GM10266 (cell line): ENCODE data around the gene CFAP46.
"Not testable (repeated sequence)": the region's sequence is repeated elsewhere in the genome, so short reads cannot be mapped to it uniquely, and the experiment has no call there.

Experiments
- DNase-seq: peaks from one replicate; pipeline ENCODE4 v3.0.0; 2012; ENCODE audit errors: extremely low spot score
- TF ChIP-seq, protein P1 (sequence below): IDR thresholded peaks from 2 replicates; pipeline ENCODE4 v1.5.1; 2012; ENCODE audit warnings: mild to moderate bottlenecking, low read depth; ENCODE audit not compliant: control insufficient read depth, insufficient read depth; ENCODE audit errors: missing control alignments

The CFAP46 gene

DNA sequence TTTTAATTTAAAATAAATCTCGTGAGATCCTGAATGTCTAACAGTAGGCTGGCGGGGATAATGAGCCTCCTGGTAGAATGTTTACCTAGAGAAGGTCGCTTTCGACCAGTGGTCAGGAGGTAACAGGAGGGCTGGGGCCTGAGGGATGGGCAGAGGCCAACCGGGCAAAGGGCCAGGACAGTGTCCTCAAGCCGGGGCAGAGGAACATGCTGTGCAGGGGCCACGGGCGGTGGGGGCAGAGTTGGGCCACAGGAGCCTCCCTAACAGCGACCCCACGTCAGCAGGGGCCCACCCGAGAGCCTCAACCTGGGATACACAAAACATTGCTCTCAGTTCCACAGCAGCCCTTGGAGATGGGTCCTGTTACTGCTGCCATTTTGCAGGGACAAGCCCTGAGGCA lies 14.5 kb downstream of the CFAP46 start:
- TF ChIP-seq, protein P1, sequence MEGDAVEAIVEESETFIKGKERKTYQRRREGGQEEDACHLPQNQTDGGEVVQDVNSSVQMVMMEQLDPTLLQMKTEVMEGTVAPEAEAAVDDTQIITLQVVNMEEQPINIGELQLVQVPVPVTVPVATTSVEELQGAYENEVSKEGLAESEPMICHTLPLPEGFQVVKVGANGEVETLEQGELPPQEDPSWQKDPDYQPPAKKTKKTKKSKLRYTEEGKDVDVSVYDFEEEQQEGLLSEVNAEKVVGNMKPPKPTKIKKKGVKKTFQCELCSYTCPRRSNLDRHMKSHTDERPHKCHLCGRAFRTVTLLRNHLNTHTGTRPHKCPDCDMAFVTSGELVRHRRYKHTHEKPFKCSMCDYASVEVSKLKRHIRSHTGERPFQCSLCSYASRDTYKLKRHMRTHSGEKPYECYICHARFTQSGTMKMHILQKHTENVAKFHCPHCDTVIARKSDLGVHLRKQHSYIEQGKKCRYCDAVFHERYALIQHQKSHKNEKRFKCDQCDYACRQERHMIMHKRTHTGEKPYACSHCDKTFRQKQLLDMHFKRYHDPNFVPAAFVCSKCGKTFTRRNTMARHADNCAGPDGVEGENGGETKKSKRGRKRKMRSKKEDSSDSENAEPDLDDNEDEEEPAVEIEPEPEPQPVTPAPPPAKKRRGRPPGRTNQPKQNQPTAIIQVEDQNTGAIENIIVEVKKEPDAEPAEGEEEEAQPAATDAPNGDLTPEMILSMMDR = no peak

DNA sequence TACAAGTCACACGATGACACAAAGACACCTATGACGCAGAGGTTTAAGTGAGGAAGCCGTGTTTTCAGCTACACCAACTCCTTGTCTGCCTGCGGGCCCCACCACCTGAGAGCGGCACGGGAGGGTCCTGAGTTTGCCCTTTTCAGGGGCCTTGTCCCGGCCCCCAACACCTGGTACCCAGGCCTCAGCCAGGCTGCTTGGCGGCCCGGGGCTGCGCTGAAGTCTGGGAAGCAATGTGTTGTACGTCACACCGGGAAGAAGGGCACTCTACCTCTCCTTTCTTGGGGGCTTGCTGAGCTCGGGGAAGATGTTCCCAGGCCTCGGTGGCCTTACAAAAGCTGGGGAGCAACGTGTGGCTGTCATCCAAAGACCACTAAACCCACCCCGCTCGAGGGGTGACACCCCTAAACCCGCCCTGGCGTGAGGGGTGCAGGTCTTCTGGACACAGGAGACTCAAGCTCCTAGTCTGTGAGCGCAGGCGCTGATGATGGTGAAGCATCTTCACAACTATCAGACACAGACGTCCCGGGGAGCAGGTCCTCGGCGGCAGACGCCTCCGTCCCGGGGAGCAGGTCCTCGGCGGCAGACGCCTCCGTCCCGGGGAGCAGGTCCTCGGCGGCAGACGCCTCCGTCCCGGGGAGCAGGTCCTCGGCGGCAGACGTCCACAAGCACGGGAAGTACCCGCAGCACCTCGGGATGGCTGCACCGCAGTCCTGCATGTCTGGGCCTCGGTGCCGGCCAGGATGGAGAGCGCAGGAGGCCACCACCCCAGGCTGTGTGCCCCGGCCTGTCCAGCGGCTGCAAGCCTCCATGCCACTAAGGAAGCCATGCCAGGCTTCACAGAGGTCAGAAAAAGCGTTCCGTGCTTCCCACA lies 15.4 kb downstream of the CFAP46 start:
- TF ChIP-seq, protein P1 = no peak

More for the DNA sequence above, 14.5 kb downstream of the CFAP46 start:
- no peak for DNase-seq

DNA sequence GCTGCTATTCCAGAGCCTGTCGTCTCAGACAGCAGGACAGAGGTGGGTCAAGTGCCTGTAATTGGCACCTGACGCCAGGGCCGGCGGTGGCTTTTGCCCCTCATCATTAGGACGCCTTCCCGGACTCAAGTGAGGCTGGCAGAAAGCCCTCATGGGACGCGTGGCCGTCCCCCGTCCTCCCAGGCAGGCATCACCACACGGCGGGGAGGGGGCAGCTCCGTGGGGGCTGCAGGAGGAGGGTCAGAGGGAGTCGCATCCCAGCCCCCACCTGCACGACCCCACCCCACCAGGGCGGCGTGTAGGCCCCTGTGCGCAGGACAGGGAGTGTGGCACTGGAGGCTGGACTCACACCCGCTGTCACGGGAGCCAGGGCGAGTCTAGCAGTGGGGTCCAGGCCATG lies 16.3 kb downstream of the CFAP46 start:
- TF ChIP-seq, protein P1 = no peak
- no peak for DNase-seq

More for the DNA sequence above, 15.4 kb downstream of the CFAP46 start:
- no peak for DNase-seq

DNA sequence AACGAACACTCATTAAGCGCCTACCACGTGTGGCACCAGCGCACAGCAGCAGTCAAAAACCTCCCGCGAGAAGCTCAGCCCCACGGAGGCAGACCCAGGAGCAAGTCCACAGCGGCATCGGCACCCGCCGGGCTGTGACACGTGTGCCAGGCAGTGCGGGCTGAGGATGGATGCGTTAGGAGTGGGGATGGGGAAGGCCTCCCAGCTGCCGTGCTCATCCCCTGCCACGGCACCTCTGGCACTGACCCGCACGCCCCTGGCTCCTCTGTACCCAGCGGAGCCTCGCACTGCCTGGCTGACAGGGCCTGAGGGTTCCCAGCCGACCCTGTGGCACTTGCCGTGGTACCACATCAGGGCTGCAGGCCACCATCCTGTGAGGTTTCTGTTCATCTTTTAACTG lies 16.8 kb downstream of the CFAP46 start:
- TF ChIP-seq, protein P1 = no peak
- no peak for DNase-seq

DNA sequence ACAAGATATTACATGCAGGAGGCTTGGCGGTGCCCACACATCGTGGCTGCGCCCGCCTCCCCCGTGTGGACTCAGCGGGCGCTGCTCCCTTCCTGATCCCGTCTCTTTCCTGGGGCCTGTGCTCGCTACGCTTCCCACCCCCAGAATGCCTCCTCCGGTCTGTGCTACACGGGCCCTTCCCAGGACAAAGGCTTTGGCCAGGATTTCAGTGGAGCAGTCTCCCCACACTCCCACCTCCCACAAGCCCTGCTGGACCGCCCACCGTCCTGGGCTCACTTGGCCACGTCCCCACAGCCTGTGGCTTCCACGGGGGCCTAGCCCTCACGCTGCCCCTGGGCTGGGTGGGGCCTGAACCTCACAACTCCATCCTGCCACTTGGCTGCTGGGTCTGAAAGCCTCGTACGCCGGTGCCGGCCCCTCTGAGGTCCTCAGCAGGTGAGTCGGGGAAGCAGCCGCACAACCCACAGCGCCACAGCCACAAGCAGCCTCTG lies 17.3 kb downstream of the CFAP46 start:
- TF ChIP-seq, protein P1 = no peak
- DNase-seq = no peak

DNA sequence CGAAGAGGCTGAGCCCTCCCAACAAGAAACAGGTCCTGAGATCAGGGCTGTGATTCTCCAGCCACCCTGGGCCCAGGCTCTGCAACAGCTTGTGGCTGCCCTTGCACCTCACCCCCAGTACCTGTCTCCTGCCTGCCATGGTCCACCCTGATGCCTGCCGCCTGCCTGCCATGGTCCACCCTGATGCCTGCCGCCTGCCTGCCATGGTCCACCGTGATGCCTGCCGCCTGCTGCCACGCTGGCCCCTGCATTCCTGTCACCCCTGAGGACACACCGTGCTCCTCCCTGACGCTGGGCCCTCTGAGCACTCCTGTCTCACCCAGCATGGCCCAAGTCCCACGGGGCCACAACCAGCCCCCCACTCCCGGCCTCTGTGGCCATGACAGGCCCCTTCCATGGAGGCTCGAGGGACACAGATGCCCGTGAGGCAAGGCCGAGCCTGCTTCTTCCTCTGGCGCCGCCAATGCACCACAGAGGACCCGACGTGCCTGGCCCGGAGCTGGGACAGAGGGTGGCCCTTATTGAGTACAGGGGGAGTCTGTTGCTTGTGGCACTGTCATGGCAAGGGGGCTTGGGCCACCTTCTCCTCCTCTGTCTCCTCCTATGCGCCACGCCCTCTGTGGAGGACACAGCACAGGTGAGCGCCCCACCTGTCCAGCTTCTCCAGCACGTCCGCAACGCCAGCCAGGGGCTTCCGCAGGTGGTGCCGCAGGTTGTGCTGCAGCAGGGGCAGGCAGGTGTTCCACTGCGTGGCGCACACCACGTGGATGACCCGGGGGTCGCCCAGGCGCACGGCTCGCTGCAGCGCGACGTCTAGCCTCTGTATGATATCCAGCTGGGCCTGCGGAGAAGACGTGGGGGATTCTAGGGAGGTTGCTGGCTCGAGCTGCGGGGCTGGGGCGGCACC lies 18.1 kb downstream of the CFAP46 start:
- no peak for DNase-seq
- TF ChIP-seq, protein P1 = no peak

DNA sequence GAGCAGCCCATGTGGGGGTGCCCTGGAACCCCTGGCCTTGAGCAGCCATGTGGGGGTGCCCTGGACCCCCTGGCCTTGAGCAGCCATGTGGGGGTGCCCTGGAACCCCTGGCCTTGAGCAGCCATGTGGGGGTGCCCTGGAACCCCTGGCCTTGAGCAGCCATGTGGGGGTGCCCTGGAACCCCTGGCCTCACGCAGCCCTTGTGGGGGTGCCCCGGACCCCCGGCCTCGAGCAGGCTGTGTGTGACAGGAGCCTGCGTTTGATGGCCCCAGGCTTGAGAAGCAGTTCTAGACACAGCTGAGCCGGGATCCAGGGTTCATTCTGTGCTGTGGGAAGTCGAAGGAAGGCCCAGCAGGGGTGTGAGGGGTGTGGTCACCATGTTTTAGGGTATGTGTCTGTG lies 19.0 kb downstream of the CFAP46 start:
- not testable (repeated sequence) for DNase-seq
